Brain microvascular endothelial cell (primary cell): ENCODE measurements around the gene CBFA2T3.

Source experiments
- DNase-seq: peaks from one replicate; pipeline ENCODE4 v3.0.0-alpha.2; 2020
- H3K27ac ChIP-seq: fragments of 250-450 bp; sonication (Bioruptor Pico); 2 replicates; pipeline ENCODE4 v1.5.1; 2020; ENCODE audit warnings: mild to moderate bottlenecking, moderate library complexity
- H3K27me3 ChIP-seq: fragments of 250-450 bp; sonication (Bioruptor Pico); replicated peaks from 2 replicates; pipeline ENCODE4 v1.5.1; 2020; ENCODE audit warnings: mild to moderate bottlenecking
- H3K36me3 ChIP-seq: fragments of 250-450 bp; sonication (Bioruptor Pico); replicated peaks from 2 replicates; pipeline ENCODE4 v1.5.1; 2020; ENCODE audit warnings: mild to moderate bottlenecking
- H3K4me3 ChIP-seq: 2 replicates; pipeline ENCODE4 v1.5.1; 2011; ENCODE audit warnings: low read depth, mild to moderate bottlenecking, control low read depth, low read length, moderate library complexity
- in situ Hi-C: cut with HindIII; loops from 2 replicates; pipeline ENCODE4 v1.10.0; 2017; ENCODE audit warnings: low sequenced_read_pairs, low pct_ligation_motif_present
- TF ChIP-seq, protein P1 (sequence below): IDR thresholded peaks from 2 replicates; pipeline ENCODE4 v1.5.1; 2011; ENCODE audit warnings: low read depth, mild to moderate bottlenecking, moderate library complexity, low read length, control low read depth, inconsistent platforms; ENCODE audit errors: missing control alignments

Gene CBFA2T3

DNA sequence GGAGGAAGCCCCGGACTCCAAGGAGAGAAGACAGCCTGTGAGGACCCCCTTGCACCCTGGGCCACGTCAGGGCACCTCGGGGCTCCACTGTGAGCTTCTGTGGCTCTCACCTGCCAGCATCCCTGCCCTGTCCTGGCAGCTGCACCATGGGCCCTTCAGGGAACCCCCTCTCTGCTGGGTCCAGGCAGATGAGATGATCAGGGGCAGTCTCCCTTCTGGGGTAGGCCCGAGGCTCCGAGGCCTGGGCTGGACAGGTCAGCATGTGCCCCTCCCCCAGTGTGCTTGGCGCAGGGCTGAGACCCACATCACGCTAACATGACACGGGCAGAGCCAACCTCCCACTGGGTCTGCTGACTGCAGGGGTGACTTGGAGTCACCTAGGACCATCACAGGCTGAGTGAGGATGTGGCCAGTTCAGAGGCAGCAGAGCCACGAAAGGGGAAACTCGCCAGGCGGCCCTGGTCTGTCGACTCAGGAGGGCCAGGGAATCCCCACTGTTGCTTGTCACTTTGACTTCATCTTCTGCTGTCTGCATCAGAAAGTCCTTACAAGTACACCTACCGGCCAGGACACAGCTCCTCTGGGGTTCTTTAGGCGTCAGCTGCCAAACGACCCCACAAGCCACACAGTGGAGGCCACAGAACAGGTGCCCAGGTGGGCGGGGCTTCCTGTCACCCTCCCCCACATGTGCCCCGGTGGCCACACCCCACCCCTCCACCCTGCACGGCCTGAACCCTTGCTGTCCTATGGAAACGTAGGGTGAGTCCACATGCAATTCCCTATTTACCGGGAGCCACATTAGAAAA is 122.5 kb downstream of the CBFA2T3 start:
- Histone ChIP-seq H3K27ac (no peak overlapping the region), H3K4me3 (no peak overlapping the region), H3K36me3 (peaks cover 2% of the 10 kb centered on the region), H3K27me3 (no peaks in the 10 kb centered on the region)
- TF ChIP-seq, protein P1, sequence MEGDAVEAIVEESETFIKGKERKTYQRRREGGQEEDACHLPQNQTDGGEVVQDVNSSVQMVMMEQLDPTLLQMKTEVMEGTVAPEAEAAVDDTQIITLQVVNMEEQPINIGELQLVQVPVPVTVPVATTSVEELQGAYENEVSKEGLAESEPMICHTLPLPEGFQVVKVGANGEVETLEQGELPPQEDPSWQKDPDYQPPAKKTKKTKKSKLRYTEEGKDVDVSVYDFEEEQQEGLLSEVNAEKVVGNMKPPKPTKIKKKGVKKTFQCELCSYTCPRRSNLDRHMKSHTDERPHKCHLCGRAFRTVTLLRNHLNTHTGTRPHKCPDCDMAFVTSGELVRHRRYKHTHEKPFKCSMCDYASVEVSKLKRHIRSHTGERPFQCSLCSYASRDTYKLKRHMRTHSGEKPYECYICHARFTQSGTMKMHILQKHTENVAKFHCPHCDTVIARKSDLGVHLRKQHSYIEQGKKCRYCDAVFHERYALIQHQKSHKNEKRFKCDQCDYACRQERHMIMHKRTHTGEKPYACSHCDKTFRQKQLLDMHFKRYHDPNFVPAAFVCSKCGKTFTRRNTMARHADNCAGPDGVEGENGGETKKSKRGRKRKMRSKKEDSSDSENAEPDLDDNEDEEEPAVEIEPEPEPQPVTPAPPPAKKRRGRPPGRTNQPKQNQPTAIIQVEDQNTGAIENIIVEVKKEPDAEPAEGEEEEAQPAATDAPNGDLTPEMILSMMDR: no peak
- no peak for DNase-seq
- in situ Hi-C loops: no loop called here

DNA sequence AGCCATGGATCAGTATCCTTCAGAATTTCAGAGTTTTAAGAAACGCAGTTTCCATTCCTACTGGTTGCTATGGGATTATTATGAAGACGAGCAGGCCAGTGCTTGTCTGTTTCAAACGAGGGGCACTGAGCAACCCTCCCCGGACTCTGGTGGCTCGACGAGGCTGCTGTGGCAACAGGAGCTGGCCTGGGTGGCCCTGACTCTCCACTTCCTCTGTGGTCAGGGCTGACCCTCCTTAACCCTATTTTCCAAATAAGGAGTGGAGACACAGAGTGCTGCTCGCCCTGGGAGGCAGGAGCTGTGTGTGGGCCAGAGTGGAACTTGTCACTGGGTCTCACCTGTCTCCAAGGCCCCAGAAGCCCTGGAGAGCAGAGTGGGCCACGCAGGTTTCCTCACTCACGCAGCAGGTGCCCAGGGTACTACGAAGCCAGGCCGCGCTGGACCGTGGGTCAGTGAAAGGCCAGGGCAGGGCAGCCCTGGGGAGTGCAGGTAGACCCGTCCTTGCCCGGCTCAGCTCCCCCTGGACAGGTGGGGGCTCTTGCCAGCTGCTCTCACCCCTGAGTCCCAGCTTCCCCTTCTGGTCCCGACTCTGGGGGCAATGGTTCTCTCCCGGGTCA is 123.6 kb downstream of the CBFA2T3 start:
- Histone ChIP-seq H3K27ac (no peak overlapping the region), H3K27me3 (no peaks in the 10 kb centered on the region), H3K36me3 (no peaks in the 10 kb centered on the region), H3K4me3 (no peak overlapping the region)
- in situ Hi-C loops: no loop called here
- TF ChIP-seq, protein P1: no peak
- no peak for DNase-seq

DNA sequence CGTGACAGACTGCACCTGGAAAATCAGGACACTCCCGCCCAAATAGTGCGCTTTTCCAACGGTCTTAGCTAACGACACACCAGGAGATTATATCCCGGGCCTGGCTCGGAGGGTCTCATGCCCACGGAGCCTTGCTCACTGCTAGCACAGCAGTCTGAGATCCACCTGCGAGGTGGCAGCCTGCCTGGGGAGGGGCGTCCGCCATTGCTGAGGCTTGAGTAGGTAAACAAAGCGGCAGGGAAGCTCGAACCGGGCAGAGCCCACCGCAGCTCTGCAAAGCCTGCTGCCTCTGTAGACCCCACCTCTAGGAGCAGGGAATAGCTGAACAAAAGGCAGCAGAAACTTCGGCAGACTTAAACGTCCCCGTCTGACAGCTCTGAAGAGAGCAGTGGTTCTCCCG is 125.4 kb downstream of the CBFA2T3 start:
- TF ChIP-seq, protein P1: no peak
- in situ Hi-C loops: no loop called here
- no peak overlapping the region for H3K4me3 ChIP-seq
- no peak for DNase-seq
- no peaks in the 10 kb centered on the region for H3K27me3 ChIP-seq
- no peak overlapping the region for H3K27ac ChIP-seq
- H3K36me3 ChIP-seq: no peaks in the 10 kb centered on the region

DNA sequence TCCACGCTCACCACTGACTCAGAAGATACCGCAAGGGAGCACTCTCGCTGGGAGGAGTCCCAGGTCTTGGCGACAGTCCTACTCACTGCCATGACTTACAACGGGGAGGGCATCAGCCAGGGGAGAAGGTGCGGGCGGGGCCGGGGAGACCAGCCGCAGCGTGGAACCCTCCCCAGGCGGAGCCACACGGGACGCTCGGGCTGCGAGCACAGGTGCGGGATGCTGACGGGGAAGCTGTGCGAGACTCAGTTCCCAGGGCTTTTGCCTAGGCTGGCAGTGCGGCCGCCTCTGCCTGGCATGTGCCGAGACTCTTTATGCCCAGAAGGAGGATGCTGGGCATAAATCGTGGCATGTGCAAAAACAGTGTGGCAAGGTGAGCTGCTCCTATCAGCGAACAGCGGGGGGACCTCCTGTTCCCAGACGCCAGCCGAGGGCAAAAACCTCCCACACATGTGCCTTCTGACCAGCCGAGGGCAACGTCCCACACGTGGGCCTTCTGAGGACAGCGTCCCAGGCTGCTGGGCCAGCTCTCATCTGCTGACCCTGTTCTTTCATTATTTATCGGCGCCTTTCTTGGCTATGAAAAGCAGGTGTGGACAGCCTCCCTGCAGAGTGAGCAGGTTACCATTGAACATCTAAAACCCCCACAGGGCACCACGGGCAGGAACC is 126.3 kb downstream of the CBFA2T3 start:
- TF ChIP-seq, protein P1: no peak
- in situ Hi-C loops: no loop called here
- H3K4me3 ChIP-seq: no peak overlapping the region
- DNase-seq: no peak
- no peaks in the 10 kb centered on the region for H3K27me3 ChIP-seq
- no peaks in the 10 kb centered on the region for H3K36me3 ChIP-seq
- H3K27ac ChIP-seq: no peak overlapping the region

DNA sequence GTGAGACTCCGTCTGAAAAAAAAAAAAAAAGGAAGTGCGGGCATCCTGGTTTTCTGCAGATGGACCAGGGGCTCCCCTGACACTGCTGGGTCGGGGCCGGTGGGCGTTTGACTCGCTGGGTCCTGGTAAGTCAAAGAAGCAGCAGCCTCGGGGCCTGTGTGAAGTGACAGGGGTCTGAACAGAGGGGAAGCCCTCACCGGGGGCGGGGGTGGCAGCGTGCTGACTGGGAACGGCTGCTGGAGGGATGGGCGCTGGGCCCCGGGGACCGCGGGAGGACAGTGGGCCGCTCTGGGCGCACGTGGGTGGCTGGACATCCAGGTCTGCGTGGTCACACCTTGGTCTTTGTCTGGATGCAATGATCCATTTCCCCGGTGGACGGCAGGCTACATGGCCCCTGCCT is 128.4 kb downstream of the CBFA2T3 start:
- TF ChIP-seq, protein P1: no peak
- Histone ChIP-seq H3K27me3 (no peaks in the 10 kb centered on the region), H3K36me3 (no peaks in the 10 kb centered on the region), H3K27ac (no peak overlapping the region), H3K4me3 (no peak overlapping the region)
- no peak for DNase-seq
- in situ Hi-C loops: no loop called here
